Pancreas (tissue), 10 donors: ENCODE results near the gene PRRG4. TPM values are rescaled to one million over a fixed set of nuclear protein-coding genes. Genes with fewer than 3 reads are reported as not detected.

ENCODE experiments used
- ATAC-seq, 4 donors: fragments of 200-7000 bp; cut with Tn5 transposase; one replicate each; pipeline versions ENCODE4 v1.8.0 to v1.9.1; 2020; ENCODE audit warnings: mild to moderate bottlenecking in 4 of 4, moderate library complexity in 4 of 4
- DNase-seq, 6 donors: peaks; one replicate each; pipeline ENCODE4 v3.0.0-alpha.2; 2020
- FAIRE-seq: peaks from 2 replicates; lab custom pipeline; 2012; peaks lifted over from hg19 to GRCh38; lab: Jason Lieb, UNC
- H3K27ac ChIP-seq, 4 donors: fragments of 200-600 bp; sonication (generic); 1 replicate in 3 of 4; 2 replicates in 1 of 4; pipeline versions ENCODE4 v1.5.0 to v1.8.0; 2020
- H3K27me3 ChIP-seq, 4 donors: fragments of 200-600 bp; one replicate each; pipeline ENCODE4 v1.8.0; 2021
- H3K36me3 ChIP-seq, 3 donors: fragments of 200-600 bp; sonication (generic) in 1 of 3; one replicate each; pipeline versions ENCODE4 v1.5.0 to v1.8.0; 2020 to 2021
- H3K4me1 ChIP-seq, 3 donors: fragments of 200-600 bp; one replicate each; pipeline ENCODE4 v1.8.0; 2021
- H3K4me3 ChIP-seq, 4 donors: fragments of 200-600 bp; sonication (generic) in 2 of 4; one replicate each; pipeline versions ENCODE4 v1.5.0 to v1.8.0; 2020 to 2021
- H3K9me3 ChIP-seq, 4 donors: fragments of 200-600 bp; one replicate each; pipeline ENCODE4 v1.8.0; 2021
- CTCF ChIP-seq, 4 donors: fragments of 200-600 bp; sonication (generic) in 3 of 4; IDR thresholded peaks; one replicate each; pipeline versions ENCODE4 v1.5.0 to v1.8.0; 2021; ENCODE audit warnings: antibody characterized with exemption in 4 of 4
- whole genome bisulfite sequencing, 2 donors: extraction: QIAGEN DNeasy Blood & Tissue Kit; methylation state at CpG; one replicate each; pipeline ENCODE4 v1.1.7; 2013; 5-methylcytosine and 5-hydroxymethylcytosine counted together
- intact Hi-C, 3 donors: fragments of 100-400 bp; cut with DNase I; formaldehyde crosslinking; loops; one replicate each; pipeline versions ENCODE4 v1.11.1 to v1.14.2; 2022
- polyA plus RNA-seq, 2 donors: library from polyadenylated mRNA; stranded (reverse); fragments of 200-250 nt; gene quantifications; one replicate each; pipeline ENCODE4 v1.2.3, GENCODE V29; 2013
- total RNA-seq, 6 donors: library from RNA; stranded (reverse); fragmentation: NEBNext Ultra II Directional in 4 of 6; extraction: Animal tissue kit (Norgen Biotek cat#: 25700) in 4 of 6; gene quantifications; one replicate each; pipeline versions ENCODE4 v1.2.1 to v1.2.4, GENCODE V29; 2021 to 2023
- donor health status: healthy with polysubstance abuse.
- donor health status: DM: no; HTN: no; CAD: no; lungs with moderate emphysema.
- donor health status: DM: no; HTN: no; CAD: no.
- donor health status: control.
- donor health status: control.
- donor health status: Bipolar disorder and iron deficiency.
- donor health status: DM: yes; HTN: yes; CAD: no.
- donor health status: DM: no; HTN: no; CAD: no.
- donor health status: DM: no; HTN: no; CAD: no.
- donor health status: DM: yes; HTN: yes; CAD: no.

The PRRG4 gene
- total and polyA plus RNA-seq, 8 donors, result 1.3 to 7.3 (median 2.0) TPM

DNA sequence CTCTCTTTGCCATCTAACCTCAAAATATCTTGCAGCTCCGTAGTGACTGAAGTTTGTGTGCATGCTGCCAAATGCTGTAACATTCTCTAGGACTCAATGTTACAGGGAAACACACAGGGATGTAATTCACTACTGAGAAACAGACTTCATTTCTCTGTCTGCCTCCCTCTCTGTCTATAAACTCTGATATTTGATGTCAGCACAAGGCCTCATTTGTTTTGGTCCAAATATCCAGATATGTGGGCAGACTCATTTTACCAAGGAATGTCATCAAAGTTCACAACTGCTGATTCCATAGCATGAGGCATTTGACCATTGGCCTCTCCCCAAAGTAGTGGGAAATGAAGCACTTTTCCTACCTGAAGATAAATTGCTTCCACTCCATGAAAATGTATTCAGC is 2.5 kb upstream of the PRRG4 start:
- FAIRE-seq, result no peak
- no peak for ATAC-seq
- intact Hi-C loops, result no loop called here
- TF ChIP-seq CTCF (IDR thresholded peaks at IDR 0.05), result no peak
- DNase-seq, result no peak
- Histone ChIP-seq H3K4me3 (no peak overlapping the region), H3K36me3 (no peaks in the 10 kb centered on the region), H3K27me3 (no peaks in the 10 kb centered on the region), H3K9me3 (no peaks in the 10 kb centered on the region), H3K4me1 (peaks cover 0 to 7% (median 0%) of the 10 kb centered on the region in 3 donors), H3K27ac (no peak overlapping the region)
- 86 to 96% methylated on average over 1 of the region's 1 CpG for WGBS, 2 donors

GRCh38 chr11:32829157-32829679 is 509 bp upstream of the PRRG4 start:
- H3K27me3 ChIP-seq, result no peaks in the 10 kb centered on the region
- ATAC-seq, result peak in 2 of 4 donors; percentile 41 to 53
- intact Hi-C loops, result no loop called here
- H3K36me3 ChIP-seq, result no peaks in the 10 kb centered on the region
- TF ChIP-seq CTCF (IDR thresholded peaks at IDR 0.05), result no peak
- no peak for DNase-seq
- H3K4me3 ChIP-seq, result peak overlapping the region; percentile 66 to 85 (median 75)
- FAIRE-seq, result no peak
- no peaks in the 10 kb centered on the region for H3K9me3 ChIP-seq
- peak overlapping the region; percentile 76 to 95 (median 86) for H3K27ac ChIP-seq
- peaks cover 0 to 7% (median 0%) of the 10 kb centered on the region in 3 donors for H3K4me1 ChIP-seq
- WGBS, 2 donors, result 7 to 10% methylated on average over 12 of the region's 12 CpGs

DNA sequence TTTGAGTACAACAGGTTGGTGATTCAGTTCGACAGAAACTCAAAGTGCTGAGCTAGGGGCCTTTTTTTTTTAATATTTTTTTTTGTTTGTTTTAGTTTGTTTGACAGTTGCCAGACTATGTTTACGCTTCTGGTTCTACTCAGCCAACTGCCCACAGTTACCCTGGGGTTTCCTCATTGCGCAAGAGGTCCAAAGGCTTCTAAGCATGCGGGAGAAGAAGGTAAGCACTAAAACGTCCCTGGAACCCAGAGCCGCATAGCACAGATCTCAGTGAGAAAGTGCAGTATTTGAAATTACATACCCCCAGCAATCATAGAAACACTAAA is 649 bp downstream of the PRRG4 start:
- peak overlapping the region; percentile 76 to 95 (median 86) for H3K27ac ChIP-seq
- no peak for TF ChIP-seq CTCF (IDR thresholded peaks at IDR 0.05)
- no peaks in the 10 kb centered on the region for H3K9me3 ChIP-seq
- FAIRE-seq (no peak), DNase-seq (peak in 4 of 6 donors; percentile 30 to 77 (median 54)), ATAC-seq (peak; percentile 73 to 86 (median 78))
- no peaks in the 10 kb centered on the region for H3K27me3 ChIP-seq
- peak overlapping the region; percentile 66 to 85 (median 75) for H3K4me3 ChIP-seq
- intact Hi-C loops, result no loop called here
- H3K36me3 ChIP-seq, result no peaks in the 10 kb centered on the region
- WGBS, 2 donors, result 2 to 6% methylated on average over 6 of the region's 6 CpGs
- peaks cover 0 to 7% (median 0%) of the 10 kb centered on the region in 3 donors for H3K4me1 ChIP-seq

DNA sequence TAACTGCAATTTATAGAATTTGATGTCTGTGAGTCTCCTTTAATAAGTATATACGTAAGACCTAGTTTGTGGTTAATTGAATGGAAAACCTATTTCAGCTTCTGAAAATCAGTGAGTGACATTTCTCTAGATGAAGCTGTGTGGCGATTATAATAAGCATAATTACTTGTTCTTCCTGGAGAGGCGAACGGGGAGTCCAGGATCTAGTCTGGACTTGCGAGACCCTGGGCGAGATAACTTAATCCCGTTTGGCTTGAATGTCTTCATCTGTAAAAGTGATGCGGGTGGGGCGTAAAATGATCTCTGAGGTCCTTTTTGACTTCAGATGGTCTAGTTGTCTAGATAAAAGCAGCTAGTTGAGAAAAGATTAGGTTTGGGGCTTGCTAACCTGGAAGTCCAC is 1.1 kb downstream of the PRRG4 start:
- FAIRE-seq, result no peak
- 48 to 56% methylated on average over 9 of the region's 9 CpGs for WGBS, 2 donors
- no peaks in the 10 kb centered on the region for H3K36me3 ChIP-seq
- peak overlapping the region in 2 of 4 donors; percentile 94 to 95 for H3K27ac ChIP-seq
- intact Hi-C loops, result no loop called here
- TF ChIP-seq CTCF (IDR thresholded peaks at IDR 0.05), result no peak
- peak overlapping the region in 2 of 4 donors; percentile 66 to 85 for H3K4me3 ChIP-seq
- ATAC-seq, result no peak
- H3K27me3 ChIP-seq, result no peaks in the 10 kb centered on the region
- DNase-seq, result no peak
- peaks cover 0 to 7% (median 0%) of the 10 kb centered on the region in 3 donors for H3K4me1 ChIP-seq
- H3K9me3 ChIP-seq, result no peaks in the 10 kb centered on the region

DNA sequence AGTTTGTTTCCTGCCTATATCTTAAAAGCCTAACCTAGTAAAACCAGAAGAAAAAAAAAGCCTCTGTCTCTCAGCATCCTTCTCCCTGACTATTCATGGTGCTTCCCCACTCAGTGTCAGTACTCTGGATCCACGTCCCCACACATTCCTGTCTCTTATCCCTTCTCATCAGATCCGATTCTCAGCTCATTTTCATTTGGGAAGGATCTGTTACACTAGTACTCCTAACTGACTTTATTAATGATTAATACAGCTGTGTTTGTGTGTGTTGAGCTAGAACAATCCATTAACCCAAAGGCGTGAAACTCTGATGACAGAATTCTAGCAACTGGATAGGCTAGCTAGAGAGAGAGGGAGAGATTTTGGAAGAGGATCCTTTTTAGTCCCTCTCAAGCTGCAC is 1.5 kb downstream of the PRRG4 start:
- no peaks in the 10 kb centered on the region for H3K36me3 ChIP-seq
- H3K9me3 ChIP-seq, result no peaks in the 10 kb centered on the region
- 49 to 59% methylated on average over 3 of the region's 3 CpGs for WGBS, 2 donors
- FAIRE-seq (no peak), DNase-seq (no peak), ATAC-seq (no peak)
- no peaks in the 10 kb centered on the region for H3K27me3 ChIP-seq
- intact Hi-C loops, result no loop called here
- no peak for TF ChIP-seq CTCF (IDR thresholded peaks at IDR 0.05)
- peak overlapping the region in 1 of 4 donors; percentile 95 for H3K27ac ChIP-seq
- peaks cover 0 to 7% (median 0%) of the 10 kb centered on the region in 3 donors for H3K4me1 ChIP-seq
- H3K4me3 ChIP-seq, result peak overlapping the region in 1 of 4 donors; percentile 85
